Panc1 (cell line): ENCODE results near the gene CDH5.

ENCODE experiments used
- POLR2AphosphoS5 ChIP-seq: IDR thresholded peaks from 2 replicates; pipeline ENCODE4 v1.6.1; 2012; ENCODE audit warnings: mild to moderate bottlenecking, low read depth, low read length, moderate library complexity
- TF ChIP-seq, protein P1 (sequence below): fragments of 450-650 bp; IDR thresholded peaks from 2 replicates; pipeline ENCODE4 v1.5.1; 2017; ENCODE audit warnings: mild to moderate bottlenecking
- TF ChIP-seq, protein P2 (sequence below), 2 experiments: IDR thresholded peaks; 2 replicates each; pipeline ENCODE4 v1.6.1; 2011 to 2012; ENCODE audit warnings: low read depth in 2 of 2, control low read depth in 1 of 2, low read length in 1 of 2, mild to moderate bottlenecking in 1 of 2, moderate library complexity in 1 of 2; ENCODE audit not compliant: insufficient read depth in 1 of 2

DNA sequence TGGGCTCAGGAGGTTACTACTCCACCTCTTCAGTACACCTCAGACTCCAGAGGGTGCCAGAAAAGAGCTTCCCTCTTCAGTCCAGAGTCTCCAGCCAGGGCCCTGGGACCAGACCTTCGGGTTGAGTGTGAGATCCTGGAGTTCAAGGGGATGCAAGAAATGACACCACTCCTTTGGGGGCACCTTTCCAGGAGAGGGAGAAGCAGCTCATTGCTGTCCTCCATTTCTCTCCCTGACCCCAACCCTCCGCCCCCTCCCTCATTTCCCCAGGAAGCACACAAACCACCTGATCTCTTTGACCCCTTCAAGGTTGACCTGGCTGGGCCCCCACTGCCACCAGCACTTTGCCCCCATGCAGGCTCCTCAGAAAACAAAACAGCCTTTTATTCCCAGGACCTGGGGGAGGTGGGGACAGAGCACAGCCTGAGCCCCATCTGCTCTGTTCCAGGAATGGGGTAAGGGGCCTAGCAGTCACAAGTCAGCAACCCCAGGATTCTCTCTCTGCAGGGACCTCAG, 21.4 kb downstream of the CDH5 start:
- TF ChIP-seq, protein P1, sequence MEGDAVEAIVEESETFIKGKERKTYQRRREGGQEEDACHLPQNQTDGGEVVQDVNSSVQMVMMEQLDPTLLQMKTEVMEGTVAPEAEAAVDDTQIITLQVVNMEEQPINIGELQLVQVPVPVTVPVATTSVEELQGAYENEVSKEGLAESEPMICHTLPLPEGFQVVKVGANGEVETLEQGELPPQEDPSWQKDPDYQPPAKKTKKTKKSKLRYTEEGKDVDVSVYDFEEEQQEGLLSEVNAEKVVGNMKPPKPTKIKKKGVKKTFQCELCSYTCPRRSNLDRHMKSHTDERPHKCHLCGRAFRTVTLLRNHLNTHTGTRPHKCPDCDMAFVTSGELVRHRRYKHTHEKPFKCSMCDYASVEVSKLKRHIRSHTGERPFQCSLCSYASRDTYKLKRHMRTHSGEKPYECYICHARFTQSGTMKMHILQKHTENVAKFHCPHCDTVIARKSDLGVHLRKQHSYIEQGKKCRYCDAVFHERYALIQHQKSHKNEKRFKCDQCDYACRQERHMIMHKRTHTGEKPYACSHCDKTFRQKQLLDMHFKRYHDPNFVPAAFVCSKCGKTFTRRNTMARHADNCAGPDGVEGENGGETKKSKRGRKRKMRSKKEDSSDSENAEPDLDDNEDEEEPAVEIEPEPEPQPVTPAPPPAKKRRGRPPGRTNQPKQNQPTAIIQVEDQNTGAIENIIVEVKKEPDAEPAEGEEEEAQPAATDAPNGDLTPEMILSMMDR, result no peak
- TF ChIP-seq, protein P2, sequence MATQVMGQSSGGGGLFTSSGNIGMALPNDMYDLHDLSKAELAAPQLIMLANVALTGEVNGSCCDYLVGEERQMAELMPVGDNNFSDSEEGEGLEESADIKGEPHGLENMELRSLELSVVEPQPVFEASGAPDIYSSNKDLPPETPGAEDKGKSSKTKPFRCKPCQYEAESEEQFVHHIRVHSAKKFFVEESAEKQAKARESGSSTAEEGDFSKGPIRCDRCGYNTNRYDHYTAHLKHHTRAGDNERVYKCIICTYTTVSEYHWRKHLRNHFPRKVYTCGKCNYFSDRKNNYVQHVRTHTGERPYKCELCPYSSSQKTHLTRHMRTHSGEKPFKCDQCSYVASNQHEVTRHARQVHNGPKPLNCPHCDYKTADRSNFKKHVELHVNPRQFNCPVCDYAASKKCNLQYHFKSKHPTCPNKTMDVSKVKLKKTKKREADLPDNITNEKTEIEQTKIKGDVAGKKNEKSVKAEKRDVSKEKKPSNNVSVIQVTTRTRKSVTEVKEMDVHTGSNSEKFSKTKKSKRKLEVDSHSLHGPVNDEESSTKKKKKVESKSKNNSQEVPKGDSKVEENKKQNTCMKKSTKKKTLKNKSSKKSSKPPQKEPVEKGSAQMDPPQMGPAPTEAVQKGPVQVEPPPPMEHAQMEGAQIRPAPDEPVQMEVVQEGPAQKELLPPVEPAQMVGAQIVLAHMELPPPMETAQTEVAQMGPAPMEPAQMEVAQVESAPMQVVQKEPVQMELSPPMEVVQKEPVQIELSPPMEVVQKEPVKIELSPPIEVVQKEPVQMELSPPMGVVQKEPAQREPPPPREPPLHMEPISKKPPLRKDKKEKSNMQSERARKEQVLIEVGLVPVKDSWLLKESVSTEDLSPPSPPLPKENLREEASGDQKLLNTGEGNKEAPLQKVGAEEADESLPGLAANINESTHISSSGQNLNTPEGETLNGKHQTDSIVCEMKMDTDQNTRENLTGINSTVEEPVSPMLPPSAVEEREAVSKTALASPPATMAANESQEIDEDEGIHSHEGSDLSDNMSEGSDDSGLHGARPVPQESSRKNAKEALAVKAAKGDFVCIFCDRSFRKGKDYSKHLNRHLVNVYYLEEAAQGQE (IDR thresholded peaks at IDR 0.05; ENCODE audit: insufficient read depth in 1 of 2, low read depth in 2 of 2, low read length in 1 of 2), result no peak
- TF ChIP-seq POLR2AphosphoS5, result no peak
